HEK293T (cell line): ENCODE measurements around the gene CPLX3.

Source experiments
- CTCF ChIA-PET: fragments of 350-600 bp; formaldehyde crosslinking; extraction: SDS; loops from one replicate; lab custom pipeline; 2021; ENCODE audit warnings: antibody characterized with exemption, inconsistent platforms; lab: Yijun Ruan, JAX
- POLR2A ChIA-PET: fragments of 350-600 bp; formaldehyde crosslinking; extraction: SDS; loops from one replicate; lab custom pipeline; 2020; ENCODE audit warnings: antibody characterized with exemption, inconsistent platforms; lab: Yijun Ruan, JAX
- DNase-seq: peaks from one replicate; pipeline ENCODE4 v3.0.0; 2012; ENCODE audit warnings: mixed read lengths; ENCODE audit errors: extremely low spot score
- ARNT ChIP-seq: fragments of 450-650 bp; IDR thresholded peaks from 2 replicates; pipeline ENCODE4 v1.6.1; 2017; ENCODE audit warnings: mild to moderate bottlenecking
- BHLHE40 ChIP-seq: fragments of 450-650 bp; IDR thresholded peaks from 2 replicates; pipeline ENCODE4 v1.6.1; 2016; ENCODE audit warnings: mild to moderate bottlenecking, moderate library complexity, borderline replicate concordance
- CTBP1 ChIP-seq: fragments of 450-650 bp; IDR thresholded peaks from 2 replicates; pipeline ENCODE4 v1.6.1; 2016; ENCODE audit warnings: borderline replicate concordance
- ELF4 ChIP-seq: fragments of 450-650 bp; IDR thresholded peaks from 2 replicates; pipeline ENCODE4 v1.6.1; 2017; ENCODE audit warnings: antibody characterized with exemption
- FOXA1 ChIP-seq: fragments of 450-650 bp; IDR thresholded peaks from 2 replicates; pipeline ENCODE4 v1.6.1; 2016; ENCODE audit warnings: mild to moderate bottlenecking
- FOXK2 ChIP-seq: fragments of 450-650 bp; IDR thresholded peaks from 2 replicates; pipeline ENCODE4 v1.6.1; 2016; ENCODE audit warnings: mild to moderate bottlenecking
- FOXM1 ChIP-seq: fragments of 450-650 bp; IDR thresholded peaks from 2 replicates; pipeline ENCODE4 v1.6.1; 2017; ENCODE audit warnings: mild to moderate bottlenecking, borderline replicate concordance
- HDGF ChIP-seq: fragments of 450-650 bp; IDR thresholded peaks from 2 replicates; pipeline ENCODE4 v1.6.1; 2017; ENCODE audit warnings: antibody characterized with exemption, borderline replicate concordance
- L3MBTL2 ChIP-seq: fragments of 450-650 bp; conservative IDR thresholded peaks from 2 replicates; pipeline ENCODE4 v1.6.1; 2016; ENCODE audit warnings: mild to moderate bottlenecking
- LEF1 ChIP-seq: fragments of 450-650 bp; IDR thresholded peaks from 2 replicates; pipeline ENCODE4 v1.6.1; 2017; ENCODE audit warnings: mild to moderate bottlenecking, borderline replicate concordance
- NFRKB ChIP-seq: fragments of 450-650 bp; IDR thresholded peaks from 2 replicates; pipeline ENCODE4 v1.6.1; 2016; ENCODE audit warnings: mild to moderate bottlenecking, moderate library complexity
- PKNOX1 ChIP-seq: fragments of 450-650 bp; IDR thresholded peaks from 2 replicates; pipeline ENCODE4 v1.6.1; 2016
- SP1 ChIP-seq: fragments of 450-650 bp; IDR thresholded peaks from 2 replicates; pipeline ENCODE4 v1.6.1; 2017
- SUZ12 ChIP-seq: fragments of 450-650 bp; IDR thresholded peaks from 2 replicates; pipeline ENCODE4 v1.6.1; 2016; ENCODE audit warnings: mild to moderate bottlenecking
- TARDBP ChIP-seq: fragments of 450-650 bp; IDR thresholded peaks from 2 replicates; pipeline ENCODE4 v1.6.1; 2016
- ZNF384 ChIP-seq: fragments of 450-650 bp; IDR thresholded peaks from 2 replicates; pipeline ENCODE4 v1.6.1; 2016

Gene CPLX3

DNA sequence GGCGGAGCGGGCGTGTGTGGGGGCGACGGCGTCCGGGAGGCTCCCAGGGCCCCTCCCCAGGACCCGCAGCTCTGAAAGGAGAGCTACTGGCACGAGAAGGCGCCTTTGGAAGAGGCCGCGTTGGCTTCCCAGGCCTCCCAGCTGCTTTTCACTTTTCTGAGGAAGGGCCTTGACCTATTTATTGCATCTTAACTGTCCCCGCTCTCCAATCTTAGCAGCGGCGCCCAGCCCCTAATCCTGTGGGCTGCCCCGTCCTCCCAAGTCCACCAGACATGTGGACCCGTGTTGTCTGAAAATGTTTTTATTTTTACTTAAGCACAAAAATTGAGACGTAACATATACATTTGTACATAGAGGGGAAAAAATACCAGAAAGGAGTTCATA lies 17.0 kb downstream of the CPLX3 start:
- DNase-seq: no peak
- TF ChIP-seq ARNT: no peak
- TF ChIP-seq CTBP1: no peak
- no peak for TF ChIP-seq LEF1
- no peak for TF ChIP-seq PKNOX1
- TF ChIP-seq FOXM1: no peak
- no peak for TF ChIP-seq ELF4
- no peak for TF ChIP-seq ZNF384
- no peak for TF ChIP-seq L3MBTL2
- no peak for TF ChIP-seq TARDBP
- no peak for TF ChIP-seq SP1
- TF ChIP-seq FOXK2: no peak
- TF ChIP-seq HDGF: no peak
- no peak for TF ChIP-seq FOXA1
- TF ChIP-seq SUZ12: no peak
- TF ChIP-seq NFRKB: no peak
- TF ChIP-seq BHLHE40: no peak
- ChIA-PET CTCF (interaction anchor here (0.8 to 1.8 kb wide), 5 partner anchors 56 to 108 kb away, joined by 3 to 8 read pairs (median 3); no protein-coding TSS in a partner anchor), POLR2A (interaction anchor here (1.0 to 4.4 kb wide), 13 partner anchors 13 to 114 kb away, joined by 3 to 25 read pairs (median 4); partner anchors contain the start of genes COX5A, FAM219B, MPI and RPP25)

- POLR2A ChIA-PET: interaction anchor here (0.7 to 4.4 kb wide), 17 partner anchors 10 to 113 kb away, joined by 3 to 25 read pairs (median 4); partner anchors contain the start of genes COX5A, FAM219B, MPI and RPP25
These were observed 17.5 kb downstream of the CPLX3 start for GRCh38 chr15:74843891-74844299.

GRCh38 chr15:74844319-74845207 lies 18.1 kb downstream of the CPLX3 start:
- POLR2A ChIA-PET: interaction anchor here (0.7 to 3.5 kb wide), 9 partner anchors 9 to 609 kb away, joined by 3 to 17 read pairs (median 4); partner anchors contain the start of genes COX5A, FAM219B and MPI
- CTCF ChIA-PET: interaction anchor here (0.7 kb wide), 1 partner anchor 75 kb away, joined by 4 read pairs; no protein-coding TSS in a partner anchor
- no peak for TF ChIP-seq BHLHE40
- no peak for TF ChIP-seq FOXM1
- no peak for TF ChIP-seq ZNF384
- no peak for TF ChIP-seq SP1
- TF ChIP-seq TARDBP: no peak
- no peak for TF ChIP-seq PKNOX1
- no peak for TF ChIP-seq FOXA1

More at GRCh38 chr15:74843891-74844299, 17.5 kb downstream of the CPLX3 start:
- CTCF ChIA-PET: interaction anchor here (0.9 to 1.8 kb wide), 2 partner anchors 56 to 58 kb away, joined by 3 to 8 read pairs; no protein-coding TSS in a partner anchor
- no peak for TF ChIP-seq SP1
- no peak for TF ChIP-seq PKNOX1
- no peak for TF ChIP-seq SUZ12
- TF ChIP-seq LEF1: no peak
- no peak for TF ChIP-seq HDGF
- TF ChIP-seq TARDBP: no peak
- no peak for TF ChIP-seq BHLHE40
- TF ChIP-seq NFRKB: no peak
- TF ChIP-seq ELF4: no peak
- TF ChIP-seq FOXA1: no peak
- no peak for TF ChIP-seq L3MBTL2
- TF ChIP-seq ARNT: no peak
- TF ChIP-seq FOXM1: no peak
- TF ChIP-seq CTBP1: no peak
- no peak for TF ChIP-seq ZNF384
- TF ChIP-seq FOXK2: no peak
- no peak for DNase-seq

DNA sequence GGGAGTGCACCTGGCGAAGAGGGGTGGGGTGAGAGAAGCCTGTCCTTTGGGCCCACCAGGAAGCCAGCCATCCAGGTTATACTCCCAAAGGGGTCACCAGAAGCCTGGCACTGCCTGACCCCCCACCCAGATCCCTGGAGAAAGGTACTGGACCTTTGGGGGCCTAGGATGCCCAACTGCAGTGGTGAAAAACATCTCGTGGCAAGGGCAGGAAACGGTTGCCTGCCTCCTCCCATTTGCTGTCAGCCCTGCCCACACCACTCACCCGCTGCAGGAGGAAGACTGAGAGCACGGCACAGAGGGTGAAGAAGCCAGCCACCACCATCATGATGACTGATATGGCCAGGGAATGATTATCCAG lies 18.8 kb downstream of the CPLX3 start:
- ChIA-PET CTCF (no interaction called here), POLR2A (interaction anchor here (1.0 to 3.5 kb wide), 5 partner anchors 9 to 608 kb away, joined by 3 to 17 read pairs (median 4); partner anchors contain the start of genes FAM219B and MPI)
- no peak for DNase-seq
- TF ChIP-seq ARNT: no peak
- TF ChIP-seq FOXM1: no peak
- TF ChIP-seq FOXA1: no peak
- no peak for TF ChIP-seq L3MBTL2
- TF ChIP-seq LEF1: no peak
- no peak for TF ChIP-seq TARDBP
- TF ChIP-seq NFRKB: no peak
- TF ChIP-seq HDGF: no peak
- TF ChIP-seq ZNF384: no peak
- TF ChIP-seq ELF4: no peak
- TF ChIP-seq PKNOX1: no peak
- no peak for TF ChIP-seq BHLHE40
- TF ChIP-seq FOXK2: no peak
- TF ChIP-seq SUZ12: no peak
- TF ChIP-seq SP1: no peak
- no peak for TF ChIP-seq CTBP1

More at GRCh38 chr15:74844319-74845207, 18.1 kb downstream of the CPLX3 start:
- no peak for DNase-seq
